CD4-positive, alpha-beta T cell (primary cell): ENCODE measurements around the gene AQP6. TPM values are rescaled to one million over a fixed set of nuclear protein-coding genes. Genes with fewer than 3 reads are reported as not detected.
A peak's percentile ranks its signal among the peaks of the same experiment; 100 is the strongest.

Experiments
- ATAC-seq: fragments of 200-7000 bp; cut with Tn5 transposase; one replicate; pipeline ENCODE4 v1.10.0; 2022; ENCODE audit warnings: mild to moderate bottlenecking; ENCODE audit not compliant: poor library complexity
- CTCF ChIA-PET: fragments of 350-600 bp; sonication (Branson Sonifier 250); formaldehyde crosslinking; loops from one replicate; lab custom pipeline; 2021; ENCODE audit warnings: antibody characterized with exemption, inconsistent platforms; lab: Charles Lee
- POLR2A ChIA-PET: fragments of 350-600 bp; sonication (Branson Sonifier 250); formaldehyde crosslinking; loops from one replicate; lab custom pipeline; 2021; ENCODE audit warnings: antibody characterized with exemption, inconsistent platforms; lab: Charles Lee
- DNase-seq, 14 experiments: peaks; one replicate each; pipeline ENCODE4 v3.0.0-alpha.2; 2013 to 2020; ENCODE audit warnings: mixed read lengths in 2 of 14
- H3K27ac ChIP-seq, 2 donors: one replicate each; pipeline versions ENCODE4 v1.5.1 to v1.7.0; 2013; ENCODE audit warnings: low read length in 2 of 2, low read depth in 1 of 2, mild to moderate bottlenecking in 1 of 2
- H3K27me3 ChIP-seq, 2 experiments: 1 replicate in 1 of 2; 2 replicates in 1 of 2; pipeline versions ENCODE4 v1.6.1 to v1.7.0; 2013; ENCODE audit warnings: low read length in 2 of 2, control low read depth in 1 of 2, mild to moderate bottlenecking in 1 of 2, moderate library complexity in 1 of 2; ENCODE audit not compliant: insufficient read depth in 2 of 2, control insufficient read depth in 1 of 2
- H3K36me3 ChIP-seq: one replicate; pipeline ENCODE4 v1.6.1; 2013; ENCODE audit warnings: low read length, control low read depth; ENCODE audit not compliant: insufficient read depth
- H3K4me1 ChIP-seq: one replicate; pipeline ENCODE4 v1.6.1; 2013; ENCODE audit warnings: low read length, control low read depth; ENCODE audit not compliant: insufficient read depth
- H3K4me3 ChIP-seq: one replicate; pipeline ENCODE4 v1.5.1; 2013; ENCODE audit warnings: mild to moderate bottlenecking, low read length, moderate library complexity
- H3K9me3 ChIP-seq, 2 experiments: 1 replicate in 1 of 2; 2 replicates in 1 of 2; pipeline versions ENCODE4 v1.6.1 to v1.7.0; 2013; ENCODE audit warnings: low read length in 2 of 2, mild to moderate bottlenecking in 2 of 2, control low read depth in 1 of 2, moderate library complexity in 1 of 2; ENCODE audit not compliant: control insufficient read depth in 1 of 2, insufficient read depth in 1 of 2
- H3K27ac Mint-ChIP-seq: one replicate; pipeline ENCODE4 v1.8.0; 2020; ENCODE audit warnings: mixed read lengths
- H3K27me3 Mint-ChIP-seq: one replicate; pipeline ENCODE4 v1.8.0; 2021; ENCODE audit warnings: mixed read lengths
- H3K36me3 Mint-ChIP-seq: one replicate; pipeline ENCODE4 v1.8.0; 2021; ENCODE audit warnings: low read depth, mixed read lengths
- H3K4me1 Mint-ChIP-seq: one replicate; pipeline ENCODE4 v1.8.0; 2021; ENCODE audit warnings: low read depth, mixed read lengths
- H3K4me3 Mint-ChIP-seq: one replicate; pipeline ENCODE4 v1.8.0; 2020; ENCODE audit warnings: mild to moderate bottlenecking, mixed read lengths
- H3K9me3 Mint-ChIP-seq: one replicate; pipeline ENCODE4 v1.8.0; 2020; ENCODE audit warnings: mixed read lengths
- CTCF ChIP-seq: fragments of 200-600 bp; IDR thresholded peaks from one replicate; pipeline ENCODE4 v1.8.0; 2022; ENCODE audit warnings: antibody characterized with exemption, mild to moderate bottlenecking
- intact Hi-C, 2 experiments: fragments of 100-400 bp; cut with DNase I in 1 of 2; cut with micrococcal nuclease in 1 of 2; formaldehyde crosslinking; loops; one replicate each; pipeline versions ENCODE4 v1.15.1 to v1.9.0; 2023 to 2025; cut with DNase I, micrococcal nuclease
- total RNA-seq, 174 experiments: library from RNA in 2 of 174; stranded (reverse) in 2 of 174; gene quantifications; one replicate each; pipeline ENCODE4 v1.2.3 and lab custom pipeline; 2021 to 2026

The AQP6 gene
- total RNA-seq, 2 experiments from 2014 or later = not detected

- DNase-seq = no peak
- H3K27me3 ChIP-seq = no peaks in the 10 kb centered on the region
- no peak overlapping the region for H3K4me3 ChIP-seq
- peaks cover 4% of the 10 kb centered on the region for H3K36me3 Mint-ChIP-seq
- intact Hi-C loops = loop anchor here in 1 of 2 experiments (10.0 kb wide), 2 partner anchors 178 to 262 kb away; partner anchors contain the start of genes BCDIN3D and LIMA1
- H3K4me3 Mint-ChIP-seq = peak overlapping the region; percentile 16
- no peak overlapping the region for H3K27ac Mint-ChIP-seq
- peaks cover 15% of the 10 kb centered on the region for H3K4me1 Mint-ChIP-seq
- no peak overlapping the region for H3K27ac ChIP-seq
- no peaks in the 10 kb centered on the region for H3K9me3 ChIP-seq
- H3K36me3 ChIP-seq = no peaks in the 10 kb centered on the region
- no peaks in the 10 kb centered on the region for H3K9me3 Mint-ChIP-seq
- ChIA-PET CTCF (interaction anchor here (2.1 kb wide), 1 partner anchor 62 kb away, joined by 6 read pairs; the partner anchor contains the start of gene SMARCD1), POLR2A (no interaction called here)
- no peak for TF ChIP-seq CTCF
- H3K27me3 Mint-ChIP-seq = peaks cover 7% of the 10 kb centered on the region
- peaks cover 18% of the 10 kb centered on the region for H3K4me1 ChIP-seq
- ATAC-seq = no peak
Measured at GRCh38 chr12:50022903-50023302, 50.2 kb downstream of the AQP6 start.

GRCh38 chr12:50024227-50024626, 51.5 kb downstream of the AQP6 start:
- DNase-seq (no peak), ATAC-seq (no peak)
- POLR2A ChIA-PET = interaction anchor here (0.9 to 1.7 kb wide), 3 partner anchors 11 to 1342 kb away, joined by 3 to 5 read pairs (median 4); partner anchors contain the start of genes CERS5 and KANSL2
- no peak for TF ChIP-seq CTCF
- H3K9me3 Mint-ChIP-seq = no peaks in the 10 kb centered on the region
- no peaks in the 10 kb centered on the region for H3K36me3 ChIP-seq
- H3K27me3 ChIP-seq = no peaks in the 10 kb centered on the region
- CTCF ChIA-PET = interaction anchor here (0.8 to 2.7 kb wide), 5 partner anchors 15 to 87 kb away, joined by 3 to 16 read pairs (median 5); partner anchors contain the start of gene COX14
- H3K27me3 Mint-ChIP-seq = peaks cover 9% of the 10 kb centered on the region
- no peaks in the 10 kb centered on the region for H3K9me3 ChIP-seq
- H3K4me3 Mint-ChIP-seq = peak overlapping the region; percentile 94
- H3K4me1 ChIP-seq = peaks cover 18% of the 10 kb centered on the region
- H3K4me1 Mint-ChIP-seq = peaks cover 15% of the 10 kb centered on the region
- intact Hi-C loops = loop anchor here in 1 of 2 experiments (2.0 to 10.0 kb wide), 3 partner anchors 143 to 261 kb away; partner anchors contain the start of genes BCDIN3D, CERS5 and LIMA1
- H3K27ac Mint-ChIP-seq = no peak overlapping the region
- peaks cover 4% of the 10 kb centered on the region for H3K36me3 Mint-ChIP-seq
- peak overlapping the region; percentile 75 for H3K4me3 ChIP-seq
- H3K27ac ChIP-seq = no peak overlapping the region

GRCh38 chr12:50024805-50025186, 52.0 kb downstream of the AQP6 start:
- H3K4me3 ChIP-seq = peak overlapping the region; percentile 75
- H3K4me1 ChIP-seq = peaks cover 18% of the 10 kb centered on the region
- ATAC-seq = peak; percentile 2
- H3K27me3 ChIP-seq = no peaks in the 10 kb centered on the region
- no peaks in the 10 kb centered on the region for H3K9me3 ChIP-seq
- ChIA-PET POLR2A (interaction anchor here (0.9 to 2.0 kb wide), 7 partner anchors 11 to 1343 kb away, joined by 3 to 10 read pairs (median 5); partner anchors contain the start of genes CERS5, COX14, KANSL2 and SMARCD1), CTCF (interaction anchor here (0.7 to 2.7 kb wide), 8 partner anchors 14 to 283 kb away, joined by 3 to 16 read pairs (median 4); partner anchors contain the start of genes COX14, SMARCD1 and TMBIM6)
- H3K36me3 ChIP-seq = no peaks in the 10 kb centered on the region
- H3K27me3 Mint-ChIP-seq = peaks cover 9% of the 10 kb centered on the region
- H3K36me3 Mint-ChIP-seq = peaks cover 4% of the 10 kb centered on the region
- peak overlapping the region; percentile 16 to 26 for H3K27ac ChIP-seq
- DNase-seq = no peak
- peaks cover 15% of the 10 kb centered on the region for H3K4me1 Mint-ChIP-seq
- intact Hi-C loops = loop anchor here (1.0 to 10.0 kb wide), 6 partner anchors 61 to 1307 kb away; partner anchors contain the start of genes COX14 (in 2 of the 2), BCDIN3D (in 1 of the 2), CCNT1 (in 1 of the 2) and CERS5 (in 1 of the 2)
- H3K9me3 Mint-ChIP-seq = no peaks in the 10 kb centered on the region
- H3K27ac Mint-ChIP-seq = peak overlapping the region; percentile 66
- H3K4me3 Mint-ChIP-seq = peak overlapping the region; percentile 94
- no peak for TF ChIP-seq CTCF
